NCI-H2171 treated with DMSO at 0.1 percent for 48 hours (cell line): ENCODE results near the gene PINK1.
"Not testable (repeated sequence)": the region's sequence is repeated elsewhere in the genome, so short reads cannot be mapped to it uniquely, and the experiment has no call there.

ENCODE experiments used
- DNase-seq: peaks from one replicate; lab custom pipeline; 2025; lab: John Stamatoyannopoulos, UW

The PINK1 gene

GRCh38 chr1:20645414-20645813 lies 12.2 kb downstream of the PINK1 start:
- no peak for DNase-seq

- DNase-seq: no peak
These were observed 15.2 kb downstream of the PINK1 start for GRCh38 chr1:20648438-20648837.

DNA sequence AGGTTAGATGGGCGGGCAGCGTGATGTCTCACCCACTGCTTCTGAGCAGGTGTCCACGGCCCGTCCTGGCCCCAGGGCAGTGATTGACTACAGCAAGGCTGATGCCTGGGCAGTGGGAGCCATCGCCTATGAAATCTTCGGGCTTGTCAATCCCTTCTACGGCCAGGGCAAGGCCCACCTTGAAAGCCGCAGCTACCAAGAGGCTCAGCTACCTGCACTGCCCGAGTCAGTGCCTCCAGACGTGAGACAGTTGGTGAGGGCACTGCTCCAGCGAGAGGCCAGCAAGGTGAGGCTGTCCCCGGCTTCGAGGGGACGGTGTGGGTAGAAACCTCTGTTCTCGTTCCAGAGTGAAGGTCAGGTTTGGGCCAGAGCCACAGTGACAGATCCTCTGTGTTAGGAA lies 15.7 kb downstream of the PINK1 start:
- DNase-seq: no peak

DNA sequence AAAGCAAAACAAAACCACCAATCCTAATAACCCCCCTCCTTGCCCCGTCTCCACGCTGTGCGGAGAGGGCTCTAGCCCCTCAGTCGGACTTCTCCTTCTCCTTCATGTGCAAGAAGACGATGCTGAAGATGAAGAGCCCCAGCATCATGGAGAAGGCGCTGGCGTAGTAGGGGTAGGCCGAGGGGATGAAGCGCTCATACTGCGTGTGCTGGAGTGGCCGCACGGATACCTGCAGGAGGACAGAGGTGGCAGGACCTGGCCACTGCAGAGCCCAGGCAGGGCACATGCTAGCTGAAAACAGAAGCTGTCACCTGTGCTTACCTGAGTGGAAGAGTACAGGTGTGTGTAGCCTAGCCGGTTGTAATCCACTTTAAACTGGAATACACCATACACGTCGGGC lies 19.0 kb downstream of the PINK1 start:
- no peak for DNase-seq

- DNase-seq: no peak
These were observed 20.9 kb downstream of the PINK1 start for GRCh38 chr1:20654104-20654690.

- DNase-seq: no peak
These were observed 23.8 kb downstream of the PINK1 start for GRCh38 chr1:20657024-20657423.

GRCh38 chr1:20658166-20658915 lies 25.1 kb downstream of the PINK1 start:
- DNase-seq: no peak

GRCh38 chr1:20660363-20660762 lies 27.1 kb downstream of the PINK1 start:
- DNase-seq: no peak

DNA sequence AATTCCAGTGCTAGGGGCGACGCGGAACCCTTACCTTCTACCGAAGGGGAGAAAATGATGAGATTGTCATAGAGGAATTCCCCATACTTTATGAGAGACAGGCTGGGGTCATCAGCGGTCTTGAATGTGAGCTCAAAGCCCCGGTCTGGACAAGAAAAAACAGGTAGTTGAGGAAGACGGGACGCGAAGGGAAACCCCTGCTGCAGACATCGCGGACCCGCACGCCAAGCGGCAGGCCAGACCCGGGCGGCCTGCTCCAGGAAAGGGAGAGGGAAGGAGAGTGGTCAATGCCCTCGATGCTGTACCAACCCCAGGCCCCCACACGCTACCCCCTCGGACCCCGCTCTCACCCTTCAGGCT lies 27.6 kb downstream of the PINK1 start:
- no peak for DNase-seq

- peak; percentile 98 for DNase-seq
These were observed 28.2 kb downstream of the PINK1 start, which contains the start of gene DDOST for GRCh38 chr1:20661207-20662109. Gene DDOST (minus strand): TSS chr1:20661369. CDS start chr1:20661350, 19 bp downstream.

DNA sequence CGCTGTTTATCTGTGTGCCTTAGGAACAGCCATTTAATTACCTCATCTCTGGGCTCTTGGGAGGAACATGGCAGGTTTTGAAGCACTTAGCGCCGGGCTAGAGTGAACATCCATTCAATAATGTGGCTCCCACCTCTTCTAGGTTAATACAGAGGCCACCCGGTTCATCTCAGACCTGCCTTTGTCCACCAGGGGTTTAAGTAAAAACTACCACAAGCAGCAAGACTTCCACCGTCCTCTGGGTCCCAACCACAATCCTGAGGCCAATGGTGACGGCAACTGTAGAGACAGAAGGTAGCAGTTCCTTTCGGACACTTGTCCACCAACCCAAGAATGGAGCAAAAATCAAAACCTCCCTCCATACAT lies 28.8 kb downstream of the PINK1 start:
- DNase-seq: no peak

GRCh38 chr1:20663365-20663764 lies 30.1 kb downstream of the PINK1 start:
- no peak for DNase-seq

DNA sequence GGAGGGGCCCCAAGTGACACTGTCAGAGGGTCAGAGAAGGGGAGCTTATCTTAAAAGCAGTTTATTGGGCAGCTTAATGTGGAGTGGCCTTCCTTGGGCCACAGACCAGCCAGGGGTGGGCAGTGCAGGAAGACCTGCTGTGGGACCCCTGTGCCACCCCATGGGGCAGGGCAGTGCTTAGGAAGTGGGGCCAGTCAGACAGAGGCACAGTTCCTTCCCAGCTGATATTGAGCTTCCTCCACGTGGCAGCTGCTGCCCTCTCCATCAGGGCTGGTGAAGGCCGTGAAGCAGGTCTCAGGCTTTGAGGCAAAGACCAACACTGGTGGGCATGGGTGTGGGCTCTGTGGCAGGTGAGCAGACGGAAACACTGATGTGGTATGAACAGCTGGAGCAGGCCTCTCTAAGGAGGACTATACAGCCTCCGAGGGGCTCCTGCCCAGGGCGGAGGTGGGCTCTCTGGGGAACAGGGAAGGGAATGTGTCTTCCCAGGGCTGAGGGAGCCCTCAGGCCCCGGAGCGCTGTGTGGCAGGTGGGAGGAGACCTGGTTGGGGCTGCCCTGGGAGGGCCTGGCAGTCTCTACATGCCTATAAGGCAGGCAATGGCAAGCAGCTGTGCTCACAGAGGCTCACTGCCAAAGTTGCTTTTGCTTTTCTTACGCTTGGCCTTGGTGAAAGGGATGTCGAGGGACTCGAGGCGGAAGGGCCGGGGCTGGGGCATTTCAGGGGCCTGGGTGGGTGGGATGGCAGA lies 30.9 kb downstream of the PINK1 start:
- no peak for DNase-seq

DNA sequence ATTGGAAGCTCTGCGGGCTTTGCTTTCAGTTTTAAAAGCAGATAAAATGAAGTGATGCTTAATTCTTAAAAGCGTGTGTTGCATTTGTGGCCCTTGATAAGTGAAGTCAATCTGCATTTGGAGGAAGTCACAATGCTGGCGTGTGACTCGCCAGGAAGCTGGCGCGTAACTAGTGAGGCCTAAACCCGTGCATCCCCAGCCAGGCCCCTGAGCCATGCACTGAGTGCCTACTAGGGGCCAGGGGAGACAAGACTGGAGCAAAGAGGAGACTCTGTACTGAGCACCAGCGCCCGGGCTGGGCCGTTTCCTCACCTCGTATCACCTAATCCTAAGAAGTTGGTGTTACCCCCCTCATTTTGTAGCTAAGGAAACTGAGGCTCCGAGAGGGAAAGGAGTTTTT lies 32.5 kb downstream of the PINK1 start:
- no peak for DNase-seq

GRCh38 chr1:20666146-20666545 lies 32.9 kb downstream of the PINK1 start:
- no peak for DNase-seq

- DNase-seq: peak; percentile 50
These were observed 33.5 kb downstream of the PINK1 start for GRCh38 chr1:20666804-20667203.

GRCh38 chr1:20668581-20668980 lies 35.3 kb downstream of the PINK1 start:
- DNase-seq: no peak

GRCh38 chr1:20670936-20671335 lies 37.7 kb downstream of the PINK1 start:
- no peak for DNase-seq

GRCh38 chr1:20672265-20672632 lies 39.0 kb downstream of the PINK1 start:
- DNase-seq: no peak

GRCh38 chr1:20673626-20674025 lies 40.4 kb downstream of the PINK1 start:
- DNase-seq: not testable (repeated sequence)

DNA sequence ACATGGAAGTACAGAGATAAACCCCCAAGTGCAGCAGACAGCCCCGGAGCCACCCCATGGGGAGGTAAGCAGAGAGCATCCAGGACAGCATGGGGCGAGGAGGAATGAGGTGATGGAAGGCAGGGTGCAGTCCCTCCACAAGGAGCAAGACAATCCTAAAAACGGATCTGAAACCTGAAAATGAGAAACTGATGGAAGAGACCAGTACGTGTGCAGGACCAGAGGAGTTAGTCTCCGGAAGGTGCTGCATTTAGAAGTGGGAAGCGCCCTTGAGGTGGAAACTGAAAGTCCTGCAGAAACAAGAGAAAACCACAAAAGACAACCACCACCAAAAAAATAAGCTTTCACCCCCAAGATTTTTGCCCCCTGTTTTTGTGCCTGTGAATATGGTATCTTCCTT lies 45.3 kb downstream of the PINK1 start:
- DNase-seq: no peak

- no peak for DNase-seq
These were observed 47.0 kb downstream of the PINK1 start for GRCh38 chr1:20680269-20680668.
